GM23338 (cell line): ENCODE measurements around the gene MYO16. TPM values are rescaled to one million over a fixed set of nuclear protein-coding genes. Genes with fewer than 3 reads are reported as not detected.

Experiments
- ATAC-seq: fragments of 200-7000 bp; cut with Tn5 transposase; 3 replicates; pipeline ENCODE4 v1.9.1; 2020
- DNase-seq: peaks from one replicate; pipeline ENCODE4 v3.0.0-alpha.2; 2015; ENCODE audit warnings: low spot score
- H2AFZ ChIP-seq: fragments of 200-600 bp; sonication (generic); 2 replicates; pipeline ENCODE4 v1.8.0; 2016; ENCODE audit warnings: antibody characterized with exemption, mild to moderate bottlenecking, moderate library complexity
- H3F3A ChIP-seq: fragments of 200-600 bp; sonication (generic); replicated peaks from 2 replicates; pipeline ENCODE4 v1.8.0; 2017; ENCODE audit warnings: antibody characterized with exemption, mixed run types, low read depth
- H3K27ac ChIP-seq: fragments of 200-600 bp; sonication (generic); 2 replicates; pipeline ENCODE4 v1.6.1; 2016; ENCODE audit warnings: low read depth
- H3K27me3 ChIP-seq: fragments of 200-600 bp; sonication (generic); 2 replicates; pipeline ENCODE4 v1.8.0; 2016; ENCODE audit warnings: mild to moderate bottlenecking, mixed run types, moderate library complexity; ENCODE audit not compliant: insufficient read depth
- H3K36me3 ChIP-seq: fragments of 200-600 bp; sonication (generic); 2 replicates; pipeline ENCODE4 v1.8.0; 2016; ENCODE audit warnings: mild to moderate bottlenecking; ENCODE audit not compliant: insufficient read depth
- H3K4me1 ChIP-seq: fragments of 200-600 bp; sonication (generic); 2 replicates; pipeline ENCODE4 v1.8.0; 2016; ENCODE audit warnings: mild to moderate bottlenecking, moderate library complexity; ENCODE audit not compliant: insufficient read depth
- H3K4me2 ChIP-seq: fragments of 200-600 bp; sonication (generic); 2 replicates; pipeline ENCODE4 v1.7.1; 2017; ENCODE audit warnings: mixed run types
- H3K4me3 ChIP-seq: fragments of 200-600 bp; sonication (generic); 2 replicates; pipeline ENCODE4 v1.6.1; 2016; ENCODE audit warnings: mixed run types
- H3K79me2 ChIP-seq: fragments of 200-600 bp; sonication (generic); replicated peaks from 2 replicates; pipeline ENCODE4 v1.8.0; 2017; ENCODE audit warnings: mild to moderate bottlenecking; ENCODE audit not compliant: insufficient read depth
- H3K9me2 ChIP-seq: fragments of 200-600 bp; sonication (generic); 2 replicates; pipeline ENCODE4 v1.8.0; 2017; ENCODE audit not compliant: insufficient read depth
- H4K20me1 ChIP-seq: fragments of 200-600 bp; sonication (generic); replicated peaks from 2 replicates; pipeline ENCODE4 v1.8.0; 2017; ENCODE audit warnings: mild to moderate bottlenecking; ENCODE audit not compliant: insufficient read depth
- H3K27ac Mint-ChIP-seq: 2 replicates; pipeline ENCODE4 v1.8.0; 2020; ENCODE audit warnings: inconsistent platforms, mild to moderate bottlenecking, moderate library complexity, mixed read lengths
- H3K27me3 Mint-ChIP-seq: 3 replicates; pipeline ENCODE4 v1.8.0; 2022; ENCODE audit warnings: low read depth, mild to moderate bottlenecking, moderate library complexity, mixed read lengths, inconsistent platforms; ENCODE audit not compliant: insufficient read depth, poor library complexity
- H3K36me3 Mint-ChIP-seq: 3 replicates; pipeline ENCODE4 v1.8.0; 2021; ENCODE audit warnings: low read depth, mild to moderate bottlenecking, inconsistent platforms, moderate library complexity, mixed read lengths
- H3K4me1 Mint-ChIP-seq: 3 replicates; pipeline ENCODE4 v1.8.0; 2020; ENCODE audit warnings: mild to moderate bottlenecking, inconsistent platforms, mixed read lengths
- H3K4me3 Mint-ChIP-seq: 3 replicates; pipeline ENCODE4 v1.8.0; 2021; ENCODE audit warnings: moderate library complexity, mild to moderate bottlenecking, inconsistent platforms, mixed read lengths
- H3K9me3 Mint-ChIP-seq: 3 replicates; pipeline ENCODE4 v1.8.0; 2020; ENCODE audit warnings: moderate library complexity, mild to moderate bottlenecking, inconsistent platforms, mixed read lengths
- CREB1 ChIP-seq: fragments of 250-450 bp; sonication (Bioruptor Pico); IDR thresholded peaks from 2 replicates; pipeline ENCODE4 v1.5.0; 2020; ENCODE audit warnings: low read depth, mild to moderate bottlenecking, moderate library complexity
- EZH2 ChIP-seq: fragments of 200-600 bp; sonication (generic); IDR thresholded peaks from one replicate; pipeline ENCODE4 v1.8.0; 2017; ENCODE audit warnings: antibody characterized with exemption, mild to moderate bottlenecking, low read depth; ENCODE audit not compliant: unreplicated experiment
- EZH2phosphoT487 ChIP-seq: fragments of 200-600 bp; sonication (generic); IDR thresholded peaks from one replicate; pipeline ENCODE4 v1.8.1; 2018; ENCODE audit warnings: antibody characterized with exemption; ENCODE audit not compliant: unreplicated experiment
- JUNB ChIP-seq: IDR thresholded peaks from one replicate; pipeline ENCODE4 v1.6.1; 2016; ENCODE audit warnings: antibody characterized with exemption; ENCODE audit not compliant: unreplicated experiment
- NANOG ChIP-seq: IDR thresholded peaks from 2 replicates; pipeline ENCODE4 v1.6.1; 2016; ENCODE audit warnings: antibody characterized with exemption, borderline replicate concordance
- POLR2AphosphoS5 ChIP-seq: IDR thresholded peaks from 2 replicates; pipeline ENCODE4 v1.6.1; 2016; ENCODE audit warnings: antibody characterized with exemption, low read depth
- STAT1 ChIP-seq: IDR thresholded peaks from one replicate; pipeline ENCODE4 v1.6.1; 2016; ENCODE audit warnings: antibody characterized with exemption; ENCODE audit not compliant: unreplicated experiment
- ZNF114 ChIP-seq: fragments of 250-450 bp; sonication (Bioruptor Pico); IDR thresholded peaks from 2 replicates; pipeline ENCODE4 v1.5.0; 2020; ENCODE audit warnings: mild to moderate bottlenecking, moderate library complexity
- ZNF331 ChIP-seq: fragments of 250-450 bp; sonication (Bioruptor Pico); IDR thresholded peaks from 2 replicates; pipeline ENCODE4 v1.5.0; 2020; ENCODE audit warnings: low read depth, mild to moderate bottlenecking, moderate library complexity
- polyA plus RNA-seq: library from polyadenylated mRNA; unstranded; fragments of >200 nt; fragmentation: Nextera tagmentation; extraction: Ambion mirVana; gene quantifications from 2 replicates; pipeline ENCODE4 v1.2.1, GENCODE V29; 2016
- total RNA-seq: library from RNA; depleted of rRNA; stranded (reverse); fragments of >200 nt; shearing (Covaris generic); gene quantifications from 2 replicates; pipeline ENCODE4 v1.2.3, GENCODE V29; 2014
- TF ChIP-seq, protein P1 (sequence below): IDR thresholded peaks from 2 replicates; pipeline ENCODE4 v1.6.1; 2016; ENCODE audit warnings: antibody characterized with exemption
- TF ChIP-seq, protein P2 (sequence below): IDR thresholded peaks from one replicate; pipeline ENCODE4 v1.6.1; 2018; ENCODE audit warnings: antibody characterized with exemption; ENCODE audit not compliant: unreplicated experiment
- TF ChIP-seq, protein P3 (sequence below), 2 experiments: fragments of 200-600 bp in 1 of 2; sonication (generic) in 1 of 2; conservative IDR thresholded peaks; 2 replicates each; pipeline versions ENCODE4 v1.5.1 to v1.6.1; 2016 to 2017; ENCODE audit warnings: antibody characterized with exemption in 2 of 2, low read depth in 2 of 2, mild to moderate bottlenecking in 2 of 2, moderate library complexity in 1 of 2
- TF ChIP-seq, protein P4 (sequence below): fragments of 250-450 bp; sonication (Bioruptor Pico); IDR thresholded peaks from 2 replicates; pipeline ENCODE4 v1.5.0; 2020; ENCODE audit warnings: mild to moderate bottlenecking, moderate library complexity

The MYO16 gene
- total and polyA plus RNA-seq, 2 experiments from 2014 or later = 0.10 to 0.13 TPM

DNA sequence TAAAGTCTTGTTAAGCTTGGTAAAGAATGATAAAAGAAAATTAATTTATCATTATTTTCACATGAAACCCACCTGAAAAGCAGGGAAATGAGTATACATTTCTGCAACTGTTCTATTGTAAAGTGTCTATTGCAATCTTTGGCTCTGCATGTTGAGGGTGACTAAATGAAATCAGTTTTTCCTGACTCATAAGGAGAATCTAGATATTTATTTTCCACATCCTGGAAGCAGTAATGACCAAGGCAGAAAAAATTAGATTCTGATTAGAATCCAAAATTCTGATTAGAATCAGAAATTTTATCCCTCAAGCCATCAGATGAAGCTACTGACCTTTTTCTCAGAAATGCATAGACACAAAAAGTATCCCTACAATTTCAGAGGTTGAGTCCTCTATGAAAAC lies 178.4 kb downstream of the MYO16 start:
- Mint-ChIP-seq H3K36me3 (no peaks in the 10 kb centered on the region), H3K9me3 (no peaks in the 10 kb centered on the region), H3K27ac (no peak overlapping the region), H3K4me3 (no peak overlapping the region), H3K27me3 (no peaks in the 10 kb centered on the region), H3K4me1 (peaks cover 2% of the 10 kb centered on the region; the same call in 2 of the 3 replicates)
- no peak for ATAC-seq
- TF ChIP-seq, protein P1, sequence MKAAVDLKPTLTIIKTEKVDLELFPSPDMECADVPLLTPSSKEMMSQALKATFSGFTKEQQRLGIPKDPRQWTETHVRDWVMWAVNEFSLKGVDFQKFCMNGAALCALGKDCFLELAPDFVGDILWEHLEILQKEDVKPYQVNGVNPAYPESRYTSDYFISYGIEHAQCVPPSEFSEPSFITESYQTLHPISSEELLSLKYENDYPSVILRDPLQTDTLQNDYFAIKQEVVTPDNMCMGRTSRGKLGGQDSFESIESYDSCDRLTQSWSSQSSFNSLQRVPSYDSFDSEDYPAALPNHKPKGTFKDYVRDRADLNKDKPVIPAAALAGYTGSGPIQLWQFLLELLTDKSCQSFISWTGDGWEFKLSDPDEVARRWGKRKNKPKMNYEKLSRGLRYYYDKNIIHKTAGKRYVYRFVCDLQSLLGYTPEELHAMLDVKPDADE = no peak
- TF ChIP-seq, protein P2, sequence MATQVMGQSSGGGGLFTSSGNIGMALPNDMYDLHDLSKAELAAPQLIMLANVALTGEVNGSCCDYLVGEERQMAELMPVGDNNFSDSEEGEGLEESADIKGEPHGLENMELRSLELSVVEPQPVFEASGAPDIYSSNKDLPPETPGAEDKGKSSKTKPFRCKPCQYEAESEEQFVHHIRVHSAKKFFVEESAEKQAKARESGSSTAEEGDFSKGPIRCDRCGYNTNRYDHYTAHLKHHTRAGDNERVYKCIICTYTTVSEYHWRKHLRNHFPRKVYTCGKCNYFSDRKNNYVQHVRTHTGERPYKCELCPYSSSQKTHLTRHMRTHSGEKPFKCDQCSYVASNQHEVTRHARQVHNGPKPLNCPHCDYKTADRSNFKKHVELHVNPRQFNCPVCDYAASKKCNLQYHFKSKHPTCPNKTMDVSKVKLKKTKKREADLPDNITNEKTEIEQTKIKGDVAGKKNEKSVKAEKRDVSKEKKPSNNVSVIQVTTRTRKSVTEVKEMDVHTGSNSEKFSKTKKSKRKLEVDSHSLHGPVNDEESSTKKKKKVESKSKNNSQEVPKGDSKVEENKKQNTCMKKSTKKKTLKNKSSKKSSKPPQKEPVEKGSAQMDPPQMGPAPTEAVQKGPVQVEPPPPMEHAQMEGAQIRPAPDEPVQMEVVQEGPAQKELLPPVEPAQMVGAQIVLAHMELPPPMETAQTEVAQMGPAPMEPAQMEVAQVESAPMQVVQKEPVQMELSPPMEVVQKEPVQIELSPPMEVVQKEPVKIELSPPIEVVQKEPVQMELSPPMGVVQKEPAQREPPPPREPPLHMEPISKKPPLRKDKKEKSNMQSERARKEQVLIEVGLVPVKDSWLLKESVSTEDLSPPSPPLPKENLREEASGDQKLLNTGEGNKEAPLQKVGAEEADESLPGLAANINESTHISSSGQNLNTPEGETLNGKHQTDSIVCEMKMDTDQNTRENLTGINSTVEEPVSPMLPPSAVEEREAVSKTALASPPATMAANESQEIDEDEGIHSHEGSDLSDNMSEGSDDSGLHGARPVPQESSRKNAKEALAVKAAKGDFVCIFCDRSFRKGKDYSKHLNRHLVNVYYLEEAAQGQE = no peak
- TF ChIP-seq CREB1 (CRISPR knock-in tag) (no peak), ZNF331 (CRISPR knock-in tag) (no peak), ZNF114 (CRISPR knock-in tag) (no peak), POLR2AphosphoS5 (no peak), EZH2phosphoT487 (no peak), JUNB (no peak), STAT1 (no peak), NANOG (no peak), EZH2 (no peak)
- TF ChIP-seq, protein P3, sequence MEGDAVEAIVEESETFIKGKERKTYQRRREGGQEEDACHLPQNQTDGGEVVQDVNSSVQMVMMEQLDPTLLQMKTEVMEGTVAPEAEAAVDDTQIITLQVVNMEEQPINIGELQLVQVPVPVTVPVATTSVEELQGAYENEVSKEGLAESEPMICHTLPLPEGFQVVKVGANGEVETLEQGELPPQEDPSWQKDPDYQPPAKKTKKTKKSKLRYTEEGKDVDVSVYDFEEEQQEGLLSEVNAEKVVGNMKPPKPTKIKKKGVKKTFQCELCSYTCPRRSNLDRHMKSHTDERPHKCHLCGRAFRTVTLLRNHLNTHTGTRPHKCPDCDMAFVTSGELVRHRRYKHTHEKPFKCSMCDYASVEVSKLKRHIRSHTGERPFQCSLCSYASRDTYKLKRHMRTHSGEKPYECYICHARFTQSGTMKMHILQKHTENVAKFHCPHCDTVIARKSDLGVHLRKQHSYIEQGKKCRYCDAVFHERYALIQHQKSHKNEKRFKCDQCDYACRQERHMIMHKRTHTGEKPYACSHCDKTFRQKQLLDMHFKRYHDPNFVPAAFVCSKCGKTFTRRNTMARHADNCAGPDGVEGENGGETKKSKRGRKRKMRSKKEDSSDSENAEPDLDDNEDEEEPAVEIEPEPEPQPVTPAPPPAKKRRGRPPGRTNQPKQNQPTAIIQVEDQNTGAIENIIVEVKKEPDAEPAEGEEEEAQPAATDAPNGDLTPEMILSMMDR (conservative IDR thresholded peaks at IDR 0.05; ENCODE audit: low read depth in 2 of 2) = no peak
- TF ChIP-seq, protein P4, sequence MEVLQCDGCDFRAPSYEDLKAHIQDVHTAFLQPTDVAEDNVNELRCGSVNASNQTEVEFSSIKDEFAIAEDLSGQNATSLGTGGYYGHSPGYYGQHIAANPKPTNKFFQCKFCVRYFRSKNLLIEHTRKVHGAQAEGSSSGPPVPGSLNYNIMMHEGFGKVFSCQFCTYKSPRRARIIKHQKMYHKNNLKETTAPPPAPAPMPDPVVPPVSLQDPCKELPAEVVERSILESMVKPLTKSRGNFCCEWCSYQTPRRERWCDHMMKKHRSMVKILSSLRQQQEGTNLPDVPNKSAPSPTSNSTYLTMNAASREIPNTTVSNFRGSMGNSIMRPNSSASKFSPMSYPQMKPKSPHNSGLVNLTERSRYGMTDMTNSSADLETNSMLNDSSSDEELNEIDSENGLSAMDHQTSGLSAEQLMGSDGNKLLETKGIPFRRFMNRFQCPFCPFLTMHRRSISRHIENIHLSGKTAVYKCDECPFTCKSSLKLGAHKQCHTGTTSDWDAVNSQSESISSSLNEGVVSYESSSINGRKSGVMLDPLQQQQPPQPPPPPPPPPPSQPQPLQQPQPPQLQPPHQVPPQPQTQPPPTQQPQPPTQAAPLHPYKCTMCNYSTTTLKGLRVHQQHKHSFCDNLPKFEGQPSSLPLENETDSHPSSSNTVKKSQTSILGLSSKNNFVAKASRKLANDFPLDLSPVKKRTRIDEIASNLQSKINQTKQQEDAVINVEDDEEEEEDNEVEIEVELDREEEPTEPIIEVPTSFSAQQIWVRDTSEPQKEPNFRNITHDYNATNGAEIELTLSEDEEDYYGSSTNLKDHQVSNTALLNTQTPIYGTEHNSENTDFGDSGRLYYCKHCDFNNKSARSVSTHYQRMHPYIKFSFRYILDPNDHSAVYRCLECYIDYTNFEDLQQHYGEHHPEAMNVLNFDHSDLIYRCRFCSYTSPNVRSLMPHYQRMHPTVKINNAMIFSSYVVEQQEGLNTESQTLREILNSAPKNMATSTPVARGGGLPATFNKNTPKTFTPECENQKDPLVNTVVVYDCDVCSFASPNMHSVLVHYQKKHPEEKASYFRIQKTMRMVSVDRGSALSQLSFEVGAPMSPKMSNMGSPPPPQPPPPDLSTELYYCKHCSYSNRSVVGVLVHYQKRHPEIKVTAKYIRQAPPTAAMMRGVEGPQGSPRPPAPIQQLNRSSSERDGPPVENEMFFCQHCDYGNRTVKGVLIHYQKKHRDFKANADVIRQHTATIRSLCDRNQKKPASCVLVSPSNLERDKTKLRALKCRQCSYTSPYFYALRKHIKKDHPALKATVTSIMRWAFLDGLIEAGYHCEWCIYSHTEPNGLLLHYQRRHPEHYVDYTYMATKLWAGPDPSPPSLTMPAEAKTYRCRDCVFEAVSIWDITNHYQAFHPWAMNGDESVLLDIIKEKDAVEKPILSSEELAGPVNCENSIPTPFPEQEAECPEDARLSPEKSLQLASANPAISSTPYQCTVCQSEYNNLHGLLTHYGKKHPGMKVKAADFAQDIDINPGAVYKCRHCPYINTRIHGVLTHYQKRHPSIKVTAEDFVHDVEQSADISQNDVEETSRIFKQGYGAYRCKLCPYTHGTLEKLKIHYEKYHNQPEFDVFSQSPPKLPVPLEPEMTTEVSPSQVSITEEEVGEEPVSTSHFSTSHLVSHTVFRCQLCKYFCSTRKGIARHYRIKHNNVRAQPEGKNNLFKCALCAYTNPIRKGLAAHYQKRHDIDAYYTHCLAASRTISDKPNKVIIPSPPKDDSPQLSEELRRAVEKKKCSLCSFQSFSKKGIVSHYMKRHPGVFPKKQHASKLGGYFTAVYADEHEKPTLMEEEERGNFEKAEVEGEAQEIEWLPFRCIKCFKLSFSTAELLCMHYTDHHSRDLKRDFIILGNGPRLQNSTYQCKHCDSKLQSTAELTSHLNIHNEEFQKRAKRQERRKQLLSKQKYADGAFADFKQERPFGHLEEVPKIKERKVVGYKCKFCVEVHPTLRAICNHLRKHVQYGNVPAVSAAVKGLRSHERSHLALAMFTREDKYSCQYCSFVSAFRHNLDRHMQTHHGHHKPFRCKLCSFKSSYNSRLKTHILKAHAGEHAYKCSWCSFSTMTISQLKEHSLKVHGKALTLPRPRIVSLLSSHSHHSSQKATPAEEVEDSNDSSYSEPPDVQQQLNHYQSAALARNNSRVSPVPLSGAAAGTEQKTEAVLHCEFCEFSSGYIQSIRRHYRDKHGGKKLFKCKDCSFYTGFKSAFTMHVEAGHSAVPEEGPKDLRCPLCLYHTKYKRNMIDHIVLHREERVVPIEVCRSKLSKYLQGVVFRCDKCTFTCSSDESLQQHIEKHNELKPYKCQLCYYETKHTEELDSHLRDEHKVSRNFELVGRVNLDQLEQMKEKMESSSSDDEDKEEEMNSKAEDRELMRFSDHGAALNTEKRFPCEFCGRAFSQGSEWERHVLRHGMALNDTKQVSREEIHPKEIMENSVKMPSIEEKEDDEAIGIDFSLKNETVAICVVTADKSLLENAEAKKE (CRISPR knock-in tag) = no peak
- Histone ChIP-seq H3K4me2 (no peak overlapping the region), H3K79me2 (no peaks in the 10 kb centered on the region), H3K27ac (no peak overlapping the region), H3K36me3 (no peaks in the 10 kb centered on the region), H3K4me1 (0 out of 2 replicates have a peak, but pooled peaks cover 4% of the 10 kb centered on the region), H3K4me3 (no peak overlapping the region), H3K9me2 (no peaks in the 10 kb centered on the region), H3K27me3 (no peaks in the 10 kb centered on the region), H2AFZ (no peak overlapping the region), H3F3A (no peaks in the 10 kb centered on the region), H4K20me1 (no peaks in the 10 kb centered on the region)
- DNase-seq = no peak
